DMS53 treated with DMSO at 0.1 percent for 48 hours (cell line): ENCODE data around the gene TENT5C.

Source experiments
- DNase-seq: peaks from one replicate; lab custom pipeline; 2025; ENCODE audit not compliant: unreplicated experiment; lab: John Stamatoyannopoulos, UW

Gene TENT5C

GRCh38 chr1:117633423-117633822 lies 27.6 kb downstream of the TENT5C start:
- no peak for DNase-seq

GRCh38 chr1:117633936-117634335 lies 28.1 kb downstream of the TENT5C start:
- no peak for DNase-seq

- DNase-seq, result no peak
Measured at GRCh38 chr1:117634631-117635030, 28.8 kb downstream of the TENT5C start.

- DNase-seq, result no peak
Measured at GRCh38 chr1:117635805-117636204, 30.0 kb downstream of the TENT5C start.

GRCh38 chr1:117636637-117637425 lies 31.0 kb downstream of the TENT5C start:
- DNase-seq, result no peak

- DNase-seq, result no peak
Measured at GRCh38 chr1:117638141-117638540, 32.3 kb downstream of the TENT5C start.

GRCh38 chr1:117638759-117639158 lies 32.9 kb downstream of the TENT5C start:
- DNase-seq, result no peak

- no peak for DNase-seq
Measured at GRCh38 chr1:117639741-117640140, 33.9 kb downstream of the TENT5C start.

- no peak for DNase-seq
Measured at GRCh38 chr1:117641536-117641935, 35.7 kb downstream of the TENT5C start.

GRCh38 chr1:117642963-117643362 lies 37.1 kb downstream of the TENT5C start:
- DNase-seq, result no peak

GRCh38 chr1:117643601-117644000 lies 37.8 kb downstream of the TENT5C start:
- no peak for DNase-seq

GRCh38 chr1:117644696-117645311 lies 39.0 kb downstream of the TENT5C start:
- no peak for DNase-seq

GRCh38 chr1:117645343-117645742 lies 39.5 kb downstream of the TENT5C start:
- DNase-seq, result no peak

- no peak for DNase-seq
Measured at GRCh38 chr1:117646007-117646811, 40.4 kb downstream of the TENT5C start.

- DNase-seq, result no peak
Measured at GRCh38 chr1:117646956-117647355, 41.1 kb downstream of the TENT5C start.

GRCh38 chr1:117648015-117648414 lies 42.2 kb downstream of the TENT5C start:
- DNase-seq, result no peak

GRCh38 chr1:117650840-117651568 lies 45.2 kb downstream of the TENT5C start:
- no peak for DNase-seq

- no peak for DNase-seq
Measured at GRCh38 chr1:117651616-117652015, 45.8 kb downstream of the TENT5C start.

GRCh38 chr1:117652421-117652820 lies 46.6 kb downstream of the TENT5C start:
- no peak for DNase-seq

GRCh38 chr1:117653195-117653594 lies 47.3 kb downstream of the TENT5C start:
- no peak for DNase-seq
